NCI-H460 (cell line): ENCODE data around the gene CD24. TPM values are rescaled to one million over a fixed set of nuclear protein-coding genes. Genes with fewer than 3 reads are reported as not detected.
A peak's percentile ranks its signal among the peaks of the same experiment; 100 is the strongest.
"Not testable (repeated sequence)": the region's sequence is repeated elsewhere in the genome, so short reads cannot be mapped to it uniquely, and the experiment has no call there.

Experiments
- DNase-seq: peaks from one replicate; pipeline ENCODE4 v3.0.0-alpha.2; 2016; ENCODE audit warnings: low read depth; ENCODE audit errors: extremely low read depth
- total RNA-seq: library from RNA; depleted of rRNA; stranded (reverse); fragments of >200 nt; shearing (Covaris generic); gene quantifications from 2 replicates; pipeline ENCODE4 v1.2.3, GENCODE V29; 2014

Gene CD24
- total RNA-seq, 1 experiment from 2014 or later: 305 TPM

GRCh38 chr6:106970769-106971168 lies 3.8 kb downstream of the CD24 start:
- not testable (repeated sequence) for DNase-seq

GRCh38 chr6:106967936-106968555 lies 6.5 kb downstream of the CD24 start:
- DNase-seq: no peak

- DNase-seq: no peak
Observed at GRCh38 chr6:106966671-106967640, 7.6 kb downstream of the CD24 start.

GRCh38 chr6:106966229-106966628 lies 8.3 kb downstream of the CD24 start:
- DNase-seq: no peak

- no peak for DNase-seq
Observed at GRCh38 chr6:106964954-106965353, 9.6 kb downstream of the CD24 start.

- no peak for DNase-seq
Observed at GRCh38 chr6:106964099-106964498, 10.4 kb downstream of the CD24 start.

GRCh38 chr6:106963544-106963943 lies 11.0 kb downstream of the CD24 start:
- no peak for DNase-seq

- DNase-seq: no peak
Observed at GRCh38 chr6:106961801-106962200, 12.7 kb downstream of the CD24 start.

- no peak for DNase-seq
Observed at GRCh38 chr6:106961136-106961535, 13.4 kb downstream of the CD24 start.

GRCh38 chr6:106959985-106960384 lies 14.5 kb downstream of the CD24 start:
- no peak for DNase-seq

GRCh38 chr6:106939848-106940247 lies 34.7 kb downstream of the CD24 start:
- no peak for DNase-seq

GRCh38 chr6:106939208-106939607 lies 35.3 kb downstream of the CD24 start:
- DNase-seq: no peak

- peak; percentile 46 for DNase-seq
Observed at GRCh38 chr6:106927531-106928398, 46.8 kb downstream of the CD24 start.

GRCh38 chr6:106925948-106926347 lies 48.6 kb downstream of the CD24 start:
- no peak for DNase-seq

GRCh38 chr6:106924694-106925523 lies 49.6 kb downstream of the CD24 start:
- no peak for DNase-seq

- DNase-seq: no peak
Observed at GRCh38 chr6:106922626-106923025, 51.9 kb downstream of the CD24 start.
